AG09309 (cell line): ENCODE measurements around the gene TANC1.
A peak's percentile ranks its signal among the peaks of the same experiment; 100 is the strongest.

Experiments used
- DNase-seq: peaks from one replicate; pipeline ENCODE4 v3.0.0-alpha.2; 2010; ENCODE audit warnings: low read depth
- H3K4me3 ChIP-seq: 2 replicates; pipeline ENCODE4 v1.5.1; 2011; ENCODE audit warnings: mild to moderate bottlenecking, low read depth, low read length, moderate library complexity; ENCODE audit not compliant: control insufficient read depth
- CTCF ChIP-seq: IDR thresholded peaks from 2 replicates; pipeline ENCODE4 v1.5.1; 2011; ENCODE audit warnings: mild to moderate bottlenecking, low read depth, low read length, inconsistent platforms; ENCODE audit not compliant: insufficient read depth, control insufficient read depth; ENCODE audit errors: missing control alignments

Gene TANC1

GRCh38 chr2:159228081-159228581 lies 259.7 kb downstream of the TANC1 start:
- peak; percentile 60 for DNase-seq

GRCh38 chr2:159229476-159230144 lies 261.2 kb downstream of the TANC1 start:
- no peak for DNase-seq
- TF ChIP-seq CTCF, result no peak
- no peak overlapping the region for H3K4me3 ChIP-seq

More at GRCh38 chr2:159228081-159228581, 259.7 kb downstream of the TANC1 start:
- no peak overlapping the region for H3K4me3 ChIP-seq
- no peak for TF ChIP-seq CTCF

GRCh38 chr2:159230145-159230877 lies 261.9 kb downstream of the TANC1 start:
- H3K4me3 ChIP-seq, result no peak overlapping the region
- TF ChIP-seq CTCF, result no peak

GRCh38 chr2:159232456-159233170 lies 264.2 kb downstream of the TANC1 start:
- DNase-seq, result no peak
- no peak for TF ChIP-seq CTCF
- no peak overlapping the region for H3K4me3 ChIP-seq

More at GRCh38 chr2:159230145-159230877, 261.9 kb downstream of the TANC1 start:
- no peak for DNase-seq

GRCh38 chr2:159234868-159235267 lies 266.4 kb downstream of the TANC1 start:
- TF ChIP-seq CTCF, result no peak
- DNase-seq, result no peak
- H3K4me3 ChIP-seq, result no peak overlapping the region

GRCh38 chr2:159243529-159243928 lies 275.1 kb downstream of the TANC1 start:
- no peak overlapping the region for H3K4me3 ChIP-seq
- no peak for TF ChIP-seq CTCF
- no peak for DNase-seq
